Measurements from ENCODE around the gene RAX2.

Gene RAX2

DNA sequence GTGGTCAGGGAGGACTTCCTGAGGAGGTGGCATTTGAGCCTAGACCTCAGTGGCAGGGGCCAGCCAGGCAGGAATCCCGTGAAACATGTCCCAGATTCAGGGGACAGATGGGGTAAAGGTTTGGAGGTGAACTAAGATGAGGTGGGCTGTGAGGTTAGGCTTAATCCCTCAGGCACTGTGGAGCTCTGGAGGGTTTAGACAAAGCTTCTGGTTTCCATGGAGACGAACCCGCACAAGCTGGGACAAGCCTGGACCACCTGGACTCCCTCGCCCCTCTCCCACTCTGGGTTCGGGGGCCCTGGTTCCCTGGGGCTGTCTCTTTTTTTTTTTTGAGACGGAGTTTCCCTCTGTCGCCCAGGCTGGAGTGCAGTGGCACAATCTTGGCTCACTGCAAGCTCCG is 48.1 kb downstream of the RAX2 start:
- H3K4me1 Mint-ChIP-seq, result peaks cover 5% of the 10 kb centered on the region
- no peak overlapping the region for H3K27ac Mint-ChIP-seq
- no peak for ATAC-seq (ENCODE audit: low read depth)
- DNase-seq (ENCODE audit: low spot score in 2 of 2), result no peak
- H3K4me3 Mint-ChIP-seq, result no peak overlapping the region
- H3K27me3 Mint-ChIP-seq, result peaks cover 8% of the 10 kb centered on the region
- H3K9me3 Mint-ChIP-seq, result no peaks in the 10 kb centered on the region
- H3K36me3 Mint-ChIP-seq, result no peaks in the 10 kb centered on the region

DNA sequence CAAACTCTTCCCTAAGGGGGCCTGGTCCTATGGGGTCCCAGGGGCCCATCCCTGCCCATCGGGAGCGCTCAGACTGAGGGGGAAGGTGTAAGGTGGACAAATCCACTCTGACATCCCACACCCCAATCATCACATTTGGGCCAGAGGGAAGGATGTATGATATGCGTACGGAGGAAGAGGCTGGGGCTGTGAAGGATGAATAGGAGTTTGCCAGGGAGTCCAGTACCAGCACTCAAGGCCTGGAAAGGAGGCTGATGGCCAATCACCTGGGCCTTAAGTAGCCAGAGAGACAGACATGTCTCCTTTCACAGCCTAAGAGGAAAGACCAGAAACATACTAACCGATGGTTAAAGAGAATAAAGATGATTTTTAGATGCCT is 48.9 kb downstream of the RAX2 start:
- H3K4me3 Mint-ChIP-seq, result no peak overlapping the region
- peaks cover 5% of the 10 kb centered on the region for H3K4me1 Mint-ChIP-seq
- H3K36me3 Mint-ChIP-seq, result no peaks in the 10 kb centered on the region
- H3K27me3 Mint-ChIP-seq, result peaks cover 8% of the 10 kb centered on the region
- no peak overlapping the region for H3K27ac Mint-ChIP-seq
- ATAC-seq (ENCODE audit: low read depth) (no peak), DNase-seq (ENCODE audit: low spot score in 2 of 2) (no peak)
- H3K9me3 Mint-ChIP-seq, result no peaks in the 10 kb centered on the region

DNA sequence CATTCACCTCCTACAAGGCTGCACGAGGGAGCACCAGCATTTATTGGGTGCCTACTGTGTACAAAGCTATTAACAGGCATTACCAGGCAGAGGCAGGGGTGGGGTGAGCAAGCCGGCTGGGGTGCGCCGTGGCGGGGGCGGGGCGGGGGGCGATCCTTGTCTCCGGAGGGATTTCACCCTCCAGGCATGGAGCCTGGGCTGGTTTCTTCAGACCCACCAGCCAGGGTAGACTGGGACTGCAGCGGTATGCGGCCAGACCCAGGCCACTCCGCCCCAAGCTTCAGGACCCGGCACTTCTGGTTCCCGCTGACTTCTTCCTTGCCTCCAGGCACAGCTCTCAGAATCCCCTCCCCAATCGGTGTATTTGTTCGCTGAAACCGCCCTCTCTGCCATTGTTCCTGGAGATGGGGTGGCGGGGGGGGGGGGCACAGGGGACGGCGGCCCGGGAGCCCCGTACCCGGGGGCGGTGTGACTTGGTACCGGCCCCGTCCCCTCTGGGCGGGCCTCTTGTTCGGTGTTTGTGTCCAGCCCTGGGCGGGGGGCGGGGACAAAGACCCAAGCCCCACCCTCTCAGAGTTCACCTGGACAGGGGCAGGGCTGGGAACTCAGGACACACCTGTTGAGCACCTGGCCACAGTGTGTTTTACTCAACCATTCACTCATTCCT is 49.5 kb downstream of the RAX2 start:
- H3K27ac Mint-ChIP-seq, result no peak overlapping the region
- peaks cover 8% of the 10 kb centered on the region for H3K27me3 Mint-ChIP-seq
- H3K4me1 Mint-ChIP-seq, result peaks cover 5% of the 10 kb centered on the region
- no peak for DNase-seq (ENCODE audit: low spot score in 2 of 2)
- no peaks in the 10 kb centered on the region for H3K9me3 Mint-ChIP-seq
- peak overlapping the region; percentile 37 for H3K4me3 Mint-ChIP-seq
- ATAC-seq (ENCODE audit: low read depth), result no peak
- H3K36me3 Mint-ChIP-seq, result no peaks in the 10 kb centered on the region

DNA sequence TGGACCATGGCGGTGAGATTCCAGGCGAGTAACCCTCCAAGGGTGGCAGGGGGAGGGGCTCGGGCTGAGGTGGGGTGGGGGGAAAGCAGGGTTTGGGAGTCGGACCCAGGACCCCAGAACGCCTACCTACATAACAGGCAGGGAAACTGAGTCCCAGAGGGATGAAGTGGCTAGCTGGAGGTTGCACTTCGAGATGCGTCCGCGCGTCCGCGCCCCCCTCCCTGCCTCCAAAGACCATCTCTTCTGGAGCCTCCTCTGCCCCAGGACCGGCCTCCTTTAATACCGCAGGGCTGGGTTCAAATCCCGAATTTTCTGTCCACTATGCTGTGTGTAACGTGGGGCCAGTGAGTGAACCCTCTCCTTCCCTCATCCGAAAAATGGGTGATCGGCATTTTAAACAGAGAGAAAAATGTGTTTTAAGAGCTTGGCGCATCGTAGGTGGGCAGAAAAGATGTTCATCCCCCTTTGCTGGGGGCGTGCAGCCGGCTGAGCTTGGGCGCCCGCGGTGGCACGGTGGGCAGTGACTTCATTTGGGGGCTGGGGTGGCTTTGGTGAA is 50.1 kb downstream of the RAX2 start:
- Mint-ChIP-seq H3K4me1 (peaks cover 5% of the 10 kb centered on the region), H3K27me3 (peaks cover 8% of the 10 kb centered on the region), H3K36me3 (no peaks in the 10 kb centered on the region), H3K27ac (no peak overlapping the region), H3K9me3 (no peaks in the 10 kb centered on the region), H3K4me3 (peak overlapping the region; percentile 37)
- DNase-seq (ENCODE audit: low spot score in 2 of 2), result no peak
- ATAC-seq (ENCODE audit: low read depth), result no peak

GRCh38 chr19:3721131-3721886 is 50.7 kb downstream of the RAX2 start:
- peak; percentile 77 to 88 for DNase-seq (ENCODE audit: low spot score in 2 of 2)
- Mint-ChIP-seq H3K27ac (no peak overlapping the region), H3K9me3 (no peaks in the 10 kb centered on the region), H3K4me3 (peak overlapping the region; percentile 75), H3K36me3 (no peaks in the 10 kb centered on the region), H3K4me1 (peaks cover 5% of the 10 kb centered on the region), H3K27me3 (peaks cover 8% of the 10 kb centered on the region)
- peak; percentile 86 for ATAC-seq (ENCODE audit: low read depth)

DNA sequence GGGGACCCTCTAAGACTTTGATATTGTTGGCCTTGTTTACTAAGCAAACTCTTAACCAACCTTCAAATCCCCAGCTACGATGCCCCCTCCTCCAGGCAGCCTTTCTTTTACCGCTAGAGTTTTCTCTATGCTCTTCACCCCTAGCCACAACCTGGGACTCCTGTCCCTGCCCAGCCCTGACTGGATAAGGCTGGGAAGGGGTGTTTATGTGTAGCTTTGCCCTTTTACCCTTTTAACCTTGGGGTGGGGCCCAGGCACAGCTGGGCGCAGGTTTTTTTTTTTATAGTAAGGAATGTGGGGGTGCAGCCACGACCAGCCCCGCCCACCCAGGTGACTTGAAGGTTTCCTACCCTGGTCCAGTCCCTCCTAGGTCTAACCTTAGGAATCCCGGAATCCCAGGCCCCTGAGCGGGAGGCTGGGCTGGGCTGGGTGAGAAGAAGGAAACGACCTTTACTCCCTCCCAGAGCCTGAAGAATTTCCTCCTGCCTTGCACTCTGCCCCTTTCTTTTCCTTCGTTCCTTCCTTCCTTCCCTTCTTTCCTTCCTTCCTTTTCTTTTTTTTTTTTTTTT is 51.6 kb downstream of the RAX2 start:
- Mint-ChIP-seq H3K4me1 (peaks cover 5% of the 10 kb centered on the region), H3K9me3 (no peaks in the 10 kb centered on the region), H3K36me3 (no peaks in the 10 kb centered on the region), H3K4me3 (no peak overlapping the region), H3K27me3 (peaks cover 8% of the 10 kb centered on the region), H3K27ac (no peak overlapping the region)
- ATAC-seq (ENCODE audit: low read depth), result no peak
- no peak for DNase-seq (ENCODE audit: low spot score in 2 of 2)

GRCh38 chr19:3719868-3720267 is 52.2 kb downstream of the RAX2 start:
- Mint-ChIP-seq H3K27ac (no peak overlapping the region), H3K4me1 (peaks cover 5% of the 10 kb centered on the region), H3K27me3 (peaks cover 8% of the 10 kb centered on the region), H3K4me3 (no peak overlapping the region), H3K9me3 (no peaks in the 10 kb centered on the region), H3K36me3 (no peaks in the 10 kb centered on the region)
- DNase-seq (ENCODE audit: low spot score in 2 of 2) (no peak), ATAC-seq (ENCODE audit: low read depth) (no peak)
